ENCODE measurements around the gene ZNRF3.
A peak's percentile ranks its signal among the peaks of the same experiment; 100 is the strongest.
"Not testable (repeated sequence)": the region's sequence is repeated elsewhere in the genome, so short reads cannot be mapped to it uniquely, and the experiment has no call there.

ZNRF3 gene

GRCh38 chr22:28885939-28886338, 2.6 kb downstream of the ZNRF3 start:
- Mint-ChIP-seq H3K36me3 (ENCODE audit: low read depth) (no peaks in the 10 kb centered on the region), H3K27ac (peak overlapping the region; percentile 56 to 72 (median 71)), H3K9me3 (no peaks in the 10 kb centered on the region), H3K27me3 (ENCODE audit: low read depth) (peaks cover 5% of the 10 kb centered on the region), H3K4me1 (peaks cover 60% of the 10 kb centered on the region), H3K4me3 (peak overlapping the region; percentile 82 to 90 (median 90))
- no peak for TF ChIP-seq CTCF (IDR thresholded peaks at IDR 0.05; ENCODE audit: unreplicated experiment in 3 of 3)

GRCh38 chr22:28886679-28887078, 3.3 kb downstream of the ZNRF3 start:
- H3K9me3 Mint-ChIP-seq = not testable (repeated sequence)
- peak overlapping the region; percentile 82 to 90 (median 90) for H3K4me3 Mint-ChIP-seq

DNA sequence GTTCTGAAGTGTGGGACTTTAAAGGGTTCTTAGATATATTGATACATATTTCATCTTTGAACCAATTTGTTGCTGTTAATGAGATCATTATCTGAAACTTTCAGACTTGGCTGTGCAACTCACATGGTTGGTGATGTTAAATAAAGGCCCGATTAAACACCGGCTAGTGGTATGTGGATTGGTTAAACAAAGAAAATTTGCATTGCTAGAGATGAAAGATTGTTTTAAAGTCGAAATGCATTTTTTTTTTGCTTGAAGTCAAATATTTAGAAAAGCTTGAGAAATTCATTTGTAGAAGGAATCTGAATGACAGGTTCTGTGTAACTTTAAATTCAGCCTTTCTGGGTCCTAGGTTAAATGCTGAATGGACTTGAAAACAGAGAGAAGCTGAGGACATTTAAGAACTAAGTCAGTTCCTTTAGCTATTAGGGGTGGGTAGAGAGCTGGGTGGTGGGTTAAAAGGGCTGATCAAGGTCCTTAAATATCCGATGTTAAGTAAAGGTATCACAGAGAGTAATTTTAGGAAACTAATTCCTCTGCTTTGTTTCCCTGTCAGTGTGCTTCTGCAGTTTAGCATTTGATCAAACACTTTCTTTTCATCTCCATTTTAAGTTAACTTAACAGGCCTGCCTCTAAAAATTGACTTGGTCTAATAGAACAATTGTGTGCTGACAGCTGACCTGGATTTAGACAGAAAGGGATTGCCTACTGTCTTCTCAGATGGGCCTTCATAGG, 4.5 kb downstream of the ZNRF3 start:
- H3K27me3 Mint-ChIP-seq (ENCODE audit: low read depth) = peaks cover under 1% of the 10 kb centered on the region
- no peaks in the 10 kb centered on the region for H3K36me3 Mint-ChIP-seq (ENCODE audit: low read depth)
- H3K4me3 Mint-ChIP-seq = peak overlapping the region in 2 of 3 experiments; percentile 90
- TF ChIP-seq CTCF (IDR thresholded peaks at IDR 0.05; ENCODE audit: unreplicated experiment in 3 of 3) = no peak
- H3K9me3 Mint-ChIP-seq = no peaks in the 10 kb centered on the region
- H3K4me1 Mint-ChIP-seq = peaks cover 67% of the 10 kb centered on the region
- H3K27ac Mint-ChIP-seq = peak overlapping the region; percentile 37 to 74 (median 66)

More at GRCh38 chr22:28886679-28887078, 3.3 kb downstream of the ZNRF3 start:
- not testable (repeated sequence) for H3K27me3 Mint-ChIP-seq (ENCODE audit: low read depth); H3K36me3 Mint-ChIP-seq (ENCODE audit: low read depth)
- Mint-ChIP-seq H3K4me1 (peaks cover 65% of the 10 kb centered on the region), H3K27ac (peak overlapping the region in 2 of 3 experiments; percentile 11 to 37)

GRCh38 chr22:28889478-28890024, 6.2 kb downstream of the ZNRF3 start:
- Mint-ChIP-seq H3K27me3 (ENCODE audit: low read depth) (no peaks in the 10 kb centered on the region), H3K9me3 (no peaks in the 10 kb centered on the region), H3K4me1 (peaks cover 64% of the 10 kb centered on the region), H3K27ac (peak overlapping the region; percentile 71 to 78 (median 78)), H3K4me3 (peak overlapping the region in 2 of 3 experiments; percentile 33 to 44), H3K36me3 (ENCODE audit: low read depth) (no peaks in the 10 kb centered on the region)
- TF ChIP-seq CTCF (IDR thresholded peaks at IDR 0.05; ENCODE audit: unreplicated experiment in 3 of 3) = no peak

GRCh38 chr22:28891156-28891733, 7.9 kb downstream of the ZNRF3 start:
- Mint-ChIP-seq H3K4me3 (no peak overlapping the region), H3K4me1 (peaks cover 54% of the 10 kb centered on the region), H3K27me3 (ENCODE audit: low read depth) (no peaks in the 10 kb centered on the region), H3K36me3 (ENCODE audit: low read depth) (no peaks in the 10 kb centered on the region), H3K27ac (peak overlapping the region; percentile 14 to 85 (median 64)), H3K9me3 (no peaks in the 10 kb centered on the region)
- no peak for TF ChIP-seq CTCF (IDR thresholded peaks at IDR 0.05; ENCODE audit: unreplicated experiment in 3 of 3)

DNA sequence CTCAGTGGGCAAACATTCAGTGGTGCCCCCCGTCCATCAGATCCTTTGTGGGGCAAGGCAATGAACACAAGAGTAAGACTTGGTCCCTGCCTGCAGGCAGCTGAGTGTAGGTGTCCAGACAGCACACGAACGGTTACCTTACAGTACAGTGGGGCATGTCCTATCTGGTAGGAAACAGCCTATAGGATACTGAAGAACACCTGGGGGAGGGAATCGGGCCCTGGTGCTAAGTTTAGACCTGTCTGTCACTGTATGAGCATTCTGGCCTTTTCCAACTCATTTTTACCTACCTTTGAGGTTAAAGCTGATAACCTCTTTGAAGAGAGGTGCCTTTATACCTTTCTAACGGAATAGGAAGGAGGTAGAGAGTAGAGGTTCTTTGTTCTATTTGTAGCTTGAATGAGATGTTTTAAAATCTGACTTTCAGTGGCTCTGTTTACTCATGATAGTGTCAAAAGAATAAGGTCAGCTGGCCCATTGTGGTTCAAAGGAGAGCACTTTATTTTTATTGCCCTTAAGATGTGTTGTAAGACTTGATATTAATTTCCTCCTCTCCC, 8.9 kb downstream of the ZNRF3 start:
- Mint-ChIP-seq H3K27me3 (ENCODE audit: low read depth) (peaks cover 3% of the 10 kb centered on the region), H3K36me3 (ENCODE audit: low read depth) (peaks cover 4% of the 10 kb centered on the region), H3K4me3 (no peak overlapping the region), H3K4me1 (peaks cover 56% of the 10 kb centered on the region), H3K27ac (peak overlapping the region; percentile 14 to 85 (median 64)), H3K9me3 (no peaks in the 10 kb centered on the region)
- no peak for TF ChIP-seq CTCF (IDR thresholded peaks at IDR 0.05; ENCODE audit: unreplicated experiment in 3 of 3)

Data from nephron (organoid).